Upper lobe of left lung (tissue), 6 donors: ENCODE results near the gene SLAMF9. TPM values are rescaled to one million over a fixed set of nuclear protein-coding genes. Genes with fewer than 3 reads are reported as not detected.

ENCODE experiments used
- ATAC-seq, 2 donors: fragments of 200-7000 bp; cut with Tn5 transposase; one replicate each; pipeline ENCODE4 v1.9.1; 2022; ENCODE audit warnings: mild to moderate bottlenecking in 2 of 2, moderate library complexity in 2 of 2; ENCODE audit not compliant: low FRiP score in 2 of 2
- DNase-seq, 2 donors: peaks; one replicate each; pipeline ENCODE4 v3.0.0-alpha.2; 2019 to 2020
- H3K27ac ChIP-seq, 4 donors: fragments of 200-600 bp; sonication (generic); one replicate each; pipeline ENCODE4 v1.5.1; 2016 to 2019
- H3K27me3 ChIP-seq, 4 donors: fragments of 200-600 bp; sonication (generic); one replicate each; pipeline ENCODE4 v1.5.1; 2017 to 2019
- H3K36me3 ChIP-seq, 4 donors: fragments of 200-600 bp; sonication (generic); one replicate each; pipeline ENCODE4 v1.5.1; 2016 to 2019
- H3K4me1 ChIP-seq, 4 donors: fragments of 200-600 bp; sonication (generic); one replicate each; pipeline ENCODE4 v1.5.1; 2018 to 2019
- H3K4me3 ChIP-seq, 4 donors: fragments of 200-600 bp; sonication (generic); one replicate each; pipeline ENCODE4 v1.5.1; 2017 to 2019; ENCODE audit warnings: mild to moderate bottlenecking in 2 of 4, moderate library complexity in 1 of 4
- H3K9me3 ChIP-seq, 4 donors: fragments of 200-600 bp; sonication (generic); one replicate each; pipeline ENCODE4 v1.5.1; 2018 to 2019
- CTCF ChIP-seq, 6 experiments: fragments of 450-650 bp in 4 of 6; fragments of 200-600 bp in 2 of 6; sonication (generic) in 2 of 6; IDR thresholded peaks; one replicate each; pipeline ENCODE4 v1.5.1; 2016 to 2019; ENCODE audit warnings: antibody characterized with exemption in 6 of 6
- EP300 ChIP-seq, 4 donors: sonication (generic); formaldehyde crosslinking; IDR thresholded peaks; one replicate each; pipeline ENCODE4 v1.5.1; 2017; ENCODE audit warnings: antibody characterized with exemption in 4 of 4, control low read depth in 2 of 4
- POLR2A ChIP-seq, 4 donors: fragments of 450-650 bp; IDR thresholded peaks; one replicate each; pipeline ENCODE4 v1.5.1; 2016 to 2017; ENCODE audit warnings: antibody characterized with exemption in 4 of 4, mild to moderate bottlenecking in 2 of 4
- POLR2AphosphoS5 ChIP-seq, 2 donors: sonication (generic); formaldehyde crosslinking; IDR thresholded peaks; one replicate each; pipeline ENCODE4 v1.5.1; 2017; ENCODE audit warnings: antibody characterized with exemption in 2 of 2
- whole genome bisulfite sequencing, 2 donors: methylation state at CpG; one replicate each; pipeline ENCODE4 v1.1.5; 2017 to 2018; 5-methylcytosine and 5-hydroxymethylcytosine counted together
- total RNA-seq, 6 donors: library from RNA; depleted of rRNA in 4 of 6; stranded (reverse); fragments of >200 nt in 4 of 6; gene quantifications; one replicate each; pipeline versions ENCODE4 v1.1.0 to v1.2.1, GENCODE V29; 2016 to 2021
- donor health status: DM: no; HTN: no; CAD: no; lungs with moderate emphysema.
- donor health status: DM: no; HTN: yes; CAD: no; lungs with severe emphysema.

The SLAMF9 gene
- total RNA-seq, 6 donors from 2014 or later: 0.34 TPM; not detected in 5

GRCh38 chr1:159943278-159943640 is 10.8 kb downstream of the SLAMF9 start:
- 73 to 88% methylated on average over 5 of the region's 5 CpGs for WGBS, 2 donors
- no peak for DNase-seq
- Histone ChIP-seq H3K27me3 (peaks cover 0 to 8% (median 0%) of the 10 kb centered on the region in 4 donors), H3K9me3 (no peaks in the 10 kb centered on the region), H3K4me1 (peaks cover 12 to 22% (median 15%) of the 10 kb centered on the region in 4 donors), H3K4me3 (no peak overlapping the region), H3K27ac (no peak overlapping the region), H3K36me3 (no peaks in the 10 kb centered on the region)
- ATAC-seq: no peak
- TF ChIP-seq POLR2AphosphoS5 (IDR thresholded peaks at IDR 0.05) (no peak), CTCF (IDR thresholded peaks at IDR 0.05) (no peak), EP300 (IDR thresholded peaks at IDR 0.05) (no peak), POLR2A (IDR thresholded peaks at IDR 0.05) (no peak)

GRCh38 chr1:159942632-159943277 is 11.3 kb downstream of the SLAMF9 start:
- no peak overlapping the region for H3K27ac ChIP-seq
- no peaks in the 10 kb centered on the region for H3K9me3 ChIP-seq
- TF ChIP-seq POLR2AphosphoS5 (IDR thresholded peaks at IDR 0.05): no peak
- no peak for TF ChIP-seq POLR2A (IDR thresholded peaks at IDR 0.05)
- TF ChIP-seq CTCF (IDR thresholded peaks at IDR 0.05): no peak
- no peak for TF ChIP-seq EP300 (IDR thresholded peaks at IDR 0.05)
- DNase-seq (peak in 1 of 2 donors; percentile 74), ATAC-seq (no peak)
- no peaks in the 10 kb centered on the region for H3K36me3 ChIP-seq
- H3K27me3 ChIP-seq: peaks cover 0 to 8% (median 0%) of the 10 kb centered on the region in 4 donors
- H3K4me1 ChIP-seq: peaks cover 13 to 23% (median 15%) of the 10 kb centered on the region in 4 donors
- WGBS, 2 donors: 89 to 92% methylated on average over 14 to 15 of the region's 15 CpGs
- no peak overlapping the region for H3K4me3 ChIP-seq

- H3K36me3 ChIP-seq: no peaks in the 10 kb centered on the region
- H3K27me3 ChIP-seq: peaks cover 0 to 8% (median 0%) of the 10 kb centered on the region in 4 donors
- WGBS, 2 donors: 78 to 83% methylated on average over 12 to 15 of the region's 15 CpGs
- no peaks in the 10 kb centered on the region for H3K9me3 ChIP-seq
- DNase-seq (no peak), ATAC-seq (no peak)
- TF ChIP-seq EP300 (IDR thresholded peaks at IDR 0.05): no peak
- no peak for TF ChIP-seq CTCF (IDR thresholded peaks at IDR 0.05)
- no peak for TF ChIP-seq POLR2AphosphoS5 (IDR thresholded peaks at IDR 0.05)
- no peak for TF ChIP-seq POLR2A (IDR thresholded peaks at IDR 0.05)
- H3K4me3 ChIP-seq: no peak overlapping the region
- no peak overlapping the region for H3K27ac ChIP-seq
- peaks cover 18 to 32% (median 21%) of the 10 kb centered on the region in 4 donors for H3K4me1 ChIP-seq
Observed at GRCh38 chr1:159941591-159942560, 12.2 kb downstream of the SLAMF9 start.

GRCh38 chr1:159941141-159941540 is 12.9 kb downstream of the SLAMF9 start:
- no peak for TF ChIP-seq POLR2A (IDR thresholded peaks at IDR 0.05)
- no peak for TF ChIP-seq POLR2AphosphoS5 (IDR thresholded peaks at IDR 0.05)
- no peak for TF ChIP-seq EP300 (IDR thresholded peaks at IDR 0.05)
- no peak for TF ChIP-seq CTCF (IDR thresholded peaks at IDR 0.05)
- no peaks in the 10 kb centered on the region for H3K36me3 ChIP-seq
- no peaks in the 10 kb centered on the region for H3K9me3 ChIP-seq
- H3K27me3 ChIP-seq: peaks cover 0 to 8% (median 0%) of the 10 kb centered on the region in 4 donors
- WGBS, 2 donors: 79 to 84% methylated on average over 4 to 5 of the region's 5 CpGs
- ATAC-seq (no peak), DNase-seq (no peak)
- peaks cover 24 to 36% (median 27%) of the 10 kb centered on the region in 4 donors for H3K4me1 ChIP-seq
- H3K27ac ChIP-seq: no peak overlapping the region
- no peak overlapping the region for H3K4me3 ChIP-seq
